Nephron progenitor cell (in vitro differentiated cells): ENCODE results near the gene PSMA5.

Experiments used
- DNase-seq: peaks from one replicate; pipeline ENCODE4 v3.0.0; 2021
- H3K27ac Mint-ChIP-seq: 2 replicates; pipeline ENCODE4 v1.8.0; 2021; ENCODE audit warnings: mild to moderate bottlenecking, moderate library complexity, mixed read lengths
- H3K27me3 Mint-ChIP-seq: 2 replicates; pipeline ENCODE4 v1.8.0; 2021; ENCODE audit warnings: mild to moderate bottlenecking, low read depth, mixed read lengths; ENCODE audit not compliant: poor library complexity
- H3K36me3 Mint-ChIP-seq: 2 replicates; pipeline ENCODE4 v1.8.0; 2021; ENCODE audit warnings: low read depth, mixed read lengths
- H3K4me1 Mint-ChIP-seq: 2 replicates; pipeline ENCODE4 v1.8.0; 2021; ENCODE audit warnings: mixed read lengths
- H3K4me3 Mint-ChIP-seq: 2 replicates; pipeline ENCODE4 v1.8.0; 2021; ENCODE audit warnings: mild to moderate bottlenecking, moderate library complexity, mixed read lengths
- H3K9me3 Mint-ChIP-seq: 2 replicates; pipeline ENCODE4 v1.8.0; 2021; ENCODE audit warnings: mild to moderate bottlenecking, moderate library complexity, mixed read lengths
- TF ChIP-seq, protein P1 (sequence below): fragments of 200-600 bp; sonication (generic); IDR thresholded peaks from 2 replicates; pipeline ENCODE4 v1.5.0; 2021; ENCODE audit warnings: antibody characterized with exemption

PSMA5 gene

DNA sequence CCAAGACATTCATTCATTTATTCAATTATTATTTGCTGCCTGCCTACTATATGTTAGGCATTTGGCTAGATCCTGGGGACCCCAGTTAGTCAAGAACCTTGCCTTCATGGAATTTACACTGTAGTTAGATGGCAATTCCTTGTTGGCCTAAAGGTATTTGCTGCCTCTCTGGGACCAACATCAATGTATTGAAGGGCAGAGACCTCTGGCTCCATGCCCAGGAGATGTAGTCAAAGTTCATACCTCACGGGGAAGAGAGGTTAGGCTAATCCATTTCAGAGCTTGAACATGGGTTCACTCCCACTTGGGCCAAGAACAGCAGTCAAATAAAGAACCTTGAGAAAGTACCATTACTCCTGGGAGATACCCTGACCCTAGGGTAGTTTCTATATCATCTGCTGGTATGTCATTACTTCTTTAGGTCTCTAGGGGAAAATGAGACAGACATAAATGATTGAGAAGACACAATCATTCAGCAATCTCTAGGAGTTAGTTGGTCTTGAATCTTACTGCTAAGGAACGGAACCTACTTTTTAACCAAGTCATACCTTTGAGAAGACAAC lies 60.5 kb downstream of the PSMA5 start:
- TF ChIP-seq, protein P1, sequence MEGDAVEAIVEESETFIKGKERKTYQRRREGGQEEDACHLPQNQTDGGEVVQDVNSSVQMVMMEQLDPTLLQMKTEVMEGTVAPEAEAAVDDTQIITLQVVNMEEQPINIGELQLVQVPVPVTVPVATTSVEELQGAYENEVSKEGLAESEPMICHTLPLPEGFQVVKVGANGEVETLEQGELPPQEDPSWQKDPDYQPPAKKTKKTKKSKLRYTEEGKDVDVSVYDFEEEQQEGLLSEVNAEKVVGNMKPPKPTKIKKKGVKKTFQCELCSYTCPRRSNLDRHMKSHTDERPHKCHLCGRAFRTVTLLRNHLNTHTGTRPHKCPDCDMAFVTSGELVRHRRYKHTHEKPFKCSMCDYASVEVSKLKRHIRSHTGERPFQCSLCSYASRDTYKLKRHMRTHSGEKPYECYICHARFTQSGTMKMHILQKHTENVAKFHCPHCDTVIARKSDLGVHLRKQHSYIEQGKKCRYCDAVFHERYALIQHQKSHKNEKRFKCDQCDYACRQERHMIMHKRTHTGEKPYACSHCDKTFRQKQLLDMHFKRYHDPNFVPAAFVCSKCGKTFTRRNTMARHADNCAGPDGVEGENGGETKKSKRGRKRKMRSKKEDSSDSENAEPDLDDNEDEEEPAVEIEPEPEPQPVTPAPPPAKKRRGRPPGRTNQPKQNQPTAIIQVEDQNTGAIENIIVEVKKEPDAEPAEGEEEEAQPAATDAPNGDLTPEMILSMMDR: no peak
- no peak for DNase-seq
- Mint-ChIP-seq H3K36me3 (peaks cover 24% of the 10 kb centered on the region), H3K27me3 (no peaks in the 10 kb centered on the region), H3K9me3 (no peaks in the 10 kb centered on the region), H3K4me3 (no peak overlapping the region), H3K4me1 (peaks cover 28% of the 10 kb centered on the region), H3K27ac (no peak overlapping the region)

GRCh38 chr1:109361649-109362048 lies 64.6 kb downstream of the PSMA5 start:
- Mint-ChIP-seq H3K36me3 (peaks cover 12% of the 10 kb centered on the region), H3K4me3 (no peak overlapping the region), H3K27me3 (no peaks in the 10 kb centered on the region), H3K9me3 (no peaks in the 10 kb centered on the region), H3K4me1 (peaks cover 31% of the 10 kb centered on the region), H3K27ac (no peak overlapping the region)
- TF ChIP-seq, protein P1: no peak
- no peak for DNase-seq

GRCh38 chr1:109361069-109361468 lies 65.2 kb downstream of the PSMA5 start:
- Mint-ChIP-seq H3K27me3 (no peaks in the 10 kb centered on the region), H3K36me3 (peaks cover 6% of the 10 kb centered on the region), H3K4me3 (no peak overlapping the region), H3K4me1 (peaks cover 31% of the 10 kb centered on the region), H3K9me3 (no peaks in the 10 kb centered on the region), H3K27ac (no peak overlapping the region)
- DNase-seq: no peak
- TF ChIP-seq, protein P1: no peak

DNA sequence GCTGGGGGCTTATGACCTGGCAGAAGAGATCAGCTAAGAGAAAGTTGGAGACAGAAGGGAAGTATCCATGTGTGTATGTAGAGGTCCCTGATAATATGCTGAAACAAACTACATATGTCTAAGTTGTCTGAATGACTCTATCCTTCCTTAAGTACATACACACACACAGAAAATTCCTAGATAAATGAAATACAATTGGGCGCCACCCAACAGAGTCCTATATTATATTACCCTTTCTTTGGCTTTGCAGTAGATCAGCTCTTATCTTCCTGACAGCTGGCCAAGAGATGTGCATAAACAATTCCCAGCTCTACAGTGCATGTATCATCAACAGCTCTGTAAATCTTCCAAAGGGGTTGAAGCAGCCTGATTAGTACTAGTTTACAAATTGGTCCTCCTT lies 68.6 kb downstream of the PSMA5 start:
- Mint-ChIP-seq H3K27ac (peak overlapping the region; percentile 44), H3K9me3 (no peaks in the 10 kb centered on the region), H3K4me1 (peaks cover 38% of the 10 kb centered on the region), H3K27me3 (no peaks in the 10 kb centered on the region), H3K36me3 (peaks cover 3% of the 10 kb centered on the region), H3K4me3 (no peak overlapping the region)
- TF ChIP-seq, protein P1: no peak
- no peak for DNase-seq

DNA sequence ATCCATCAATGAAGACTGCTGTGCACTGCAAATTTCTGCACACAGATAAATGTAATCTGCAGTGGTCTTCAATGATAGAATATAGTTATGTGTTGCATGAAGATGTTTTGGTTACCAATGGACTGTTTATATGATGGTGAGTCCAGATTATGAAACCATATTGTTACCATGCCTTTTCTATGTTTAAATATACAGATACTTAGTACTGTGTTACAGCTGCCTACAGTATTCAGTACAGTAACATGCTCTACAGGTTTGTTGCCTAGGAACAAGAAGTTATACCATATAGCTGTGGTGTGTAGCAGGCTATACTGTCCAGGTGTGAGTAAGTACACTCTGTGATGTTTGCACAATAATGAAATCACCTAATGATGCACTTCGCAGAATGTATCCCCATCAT lies 69.3 kb downstream of the PSMA5 start:
- Mint-ChIP-seq H3K36me3 (peaks cover 3% of the 10 kb centered on the region), H3K27ac (no peak overlapping the region), H3K9me3 (no peaks in the 10 kb centered on the region), H3K27me3 (no peaks in the 10 kb centered on the region), H3K4me1 (peaks cover 33% of the 10 kb centered on the region), H3K4me3 (no peak overlapping the region)
- no peak for DNase-seq
- TF ChIP-seq, protein P1: no peak

DNA sequence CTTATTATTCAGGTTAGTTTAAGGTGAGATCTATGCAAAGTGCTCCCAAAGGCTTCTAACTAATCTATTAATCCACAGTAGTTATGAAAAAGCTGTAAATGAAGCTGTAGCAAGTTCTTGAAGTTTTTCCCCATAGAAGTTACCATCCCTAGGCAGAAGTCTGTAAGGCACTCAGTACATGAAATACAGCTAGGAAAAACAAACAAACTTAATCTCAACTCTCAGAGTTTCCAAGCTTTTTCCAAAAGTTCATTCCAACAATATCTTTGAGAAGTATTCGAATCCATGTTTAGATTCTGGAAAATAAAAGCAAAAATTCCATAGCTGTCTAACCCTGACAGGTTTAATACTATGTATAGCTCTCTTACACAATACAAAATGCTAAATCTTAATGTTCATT lies 69.7 kb downstream of the PSMA5 start:
- Mint-ChIP-seq H3K27me3 (no peaks in the 10 kb centered on the region), H3K4me3 (no peak overlapping the region), H3K4me1 (peaks cover 29% of the 10 kb centered on the region), H3K36me3 (peaks cover 3% of the 10 kb centered on the region), H3K27ac (no peak overlapping the region), H3K9me3 (no peaks in the 10 kb centered on the region)
- no peak for DNase-seq
- TF ChIP-seq, protein P1: no peak
